Measurements from ENCODE around the gene RPS6KA2. TPM values are rescaled to one million over a fixed set of nuclear protein-coding genes. Genes with fewer than 3 reads are reported as not detected.

Gene RPS6KA2
- total and polyA plus RNA-seq, 2 donors (not counting 1 experiment from before 2014, with no cell fraction given), result 2.2 to 16.0 TPM

DNA sequence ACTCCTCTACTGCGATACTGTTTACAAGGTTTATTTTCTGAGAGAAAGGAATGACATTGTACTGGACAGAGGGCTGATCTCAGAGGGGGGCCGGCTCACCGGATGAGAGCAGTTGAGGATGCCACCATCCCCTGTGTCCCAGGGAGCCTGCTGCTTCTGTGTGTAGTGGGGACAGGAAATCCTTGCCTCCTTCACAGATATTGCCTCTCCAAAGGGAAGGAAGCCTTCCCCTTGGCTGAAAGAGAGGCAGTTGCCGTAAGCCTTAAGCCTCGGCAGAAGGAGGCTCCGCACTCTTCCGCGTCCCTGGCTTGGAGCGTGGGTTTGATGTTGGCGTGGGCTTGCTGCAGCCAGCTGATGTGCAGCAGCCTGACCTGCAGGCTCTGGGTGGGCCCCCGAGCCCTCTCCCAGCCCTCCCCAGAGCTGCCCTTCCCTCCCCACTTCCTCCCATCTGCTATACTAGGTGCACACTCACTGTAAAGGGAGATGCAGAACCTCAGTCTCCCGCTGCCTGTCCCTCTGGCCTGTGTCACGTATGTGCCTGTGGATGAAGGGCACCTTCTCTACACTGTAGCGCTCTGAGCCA, 45.7 kb upstream of the RPS6KA2 start:
- no peak for DNase-seq
- Histone ChIP-seq H3K9ac (ENCODE audit: low read length) (no peak overlapping the region), H3K4me2 (replicated peaks; ENCODE audit: low read depth, low read length, poor library complexity, severe bottlenecking) (no peak overlapping the region), H3K79me2 (ENCODE audit: control insufficient read depth, insufficient read depth, low read length) (no peaks in the 10 kb centered on the region), H3K4me1 (ENCODE audit: control insufficient read depth in 2 of 2, insufficient read depth in 2 of 2, low read length in 2 of 2) (peaks cover 0 to 12% of the 10 kb centered on the region in 2 donors), H3K27me3 (replicated peaks in 1 of 4; ENCODE audit: control extremely low read depth in 1 of 4, control insufficient read depth in 3 of 4, insufficient read depth in 4 of 4, low read length in 3 of 4) (peaks cover 0 to 39% (median 11%) of the 10 kb centered on the region in 4 experiments), H3K27ac (ENCODE audit: low read length in 2 of 2) (no peak overlapping the region), H3K4me3 (ENCODE audit: control extremely low read depth in 1 of 5, extremely low read depth in 1 of 5, insufficient read depth in 1 of 5, low read depth in 2 of 5, low read length in 4 of 5) (no peak overlapping the region), H3K9me3 (ENCODE audit: control extremely low read depth in 1 of 3, control insufficient read depth in 2 of 3, insufficient read depth in 1 of 3, low read length in 2 of 3) (peaks cover 0 to 6% (median 0%) of the 10 kb centered on the region in 3 donors), H3K36me3 (replicated peaks in 1 of 2; ENCODE audit: control extremely low read depth in 1 of 2, control insufficient read depth in 1 of 2, extremely low read depth in 1 of 2, insufficient read depth in 2 of 2, low read length in 1 of 2) (no peaks in the 10 kb centered on the region), H4K20me1 (ENCODE audit: control insufficient read depth, insufficient read depth, low read length, poor library complexity, severe bottlenecking) (no peaks in the 10 kb centered on the region), H2AFZ (ENCODE audit: insufficient read depth, low read depth, low read length, poor library complexity, severe bottlenecking) (no peak overlapping the region)
- ATAC-seq (ENCODE audit: low read depth), result no peak
- H3K9me3 Mint-ChIP-seq (ENCODE audit: insufficient read depth), result no peaks in the 10 kb centered on the region
- no peak overlapping the region for H3K27ac Mint-ChIP-seq
- POLR2A ChIA-PET, result no interaction called here
- CTCF ChIA-PET, result no interaction called here
- intact Hi-C loops (cut with micrococcal nuclease), result no loop called here
- TF ChIP-seq CTCF (IDR thresholded peaks at IDR 0.05) (no peak), EZH2 (IDR thresholded peaks at IDR 0.05; ENCODE audit: borderline replicate concordance, insufficient read depth, low read depth, low read length, poor library complexity, severe bottlenecking) (no peak)
- 30% methylated on average over 10 of the region's 14 CpGs for WGBS (ENCODE audit: insufficient coverage)
- H3K27me3 Mint-ChIP-seq, result peaks cover 38% of the 10 kb centered on the region
- peaks cover 16% of the 10 kb centered on the region for H3K4me1 Mint-ChIP-seq
- no peak overlapping the region for H3K4me3 Mint-ChIP-seq

DNA sequence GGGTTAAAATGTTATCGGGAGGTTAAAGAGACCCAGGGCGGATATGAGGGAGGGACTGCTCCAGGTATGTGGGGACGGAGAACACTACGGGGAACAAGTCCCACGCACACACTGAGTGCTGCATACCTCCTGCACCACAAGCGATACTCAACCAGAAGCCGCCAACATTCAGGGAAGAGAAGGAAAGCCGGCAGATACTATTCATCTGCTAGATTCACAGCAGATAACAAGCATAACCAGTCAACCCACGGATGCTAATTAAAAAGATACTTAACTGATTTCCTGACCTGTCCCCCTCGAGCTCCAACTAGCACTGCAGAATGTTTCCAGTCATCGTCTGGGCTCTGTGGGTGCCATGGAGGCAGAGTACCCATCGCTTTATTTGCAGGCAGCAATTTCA, 45.1 kb upstream of the RPS6KA2 start:
- CTCF ChIA-PET, result no interaction called here
- intact Hi-C loops (cut with micrococcal nuclease), result no loop called here
- Mint-ChIP-seq H3K4me1 (peaks cover 16% of the 10 kb centered on the region), H3K4me3 (no peak overlapping the region), H3K27me3 (peaks cover 43% of the 10 kb centered on the region), H3K9me3 (ENCODE audit: insufficient read depth) (no peaks in the 10 kb centered on the region), H3K27ac (no peak overlapping the region)
- DNase-seq (no peak), ATAC-seq (ENCODE audit: low read depth) (no peak)
- no peaks in the 10 kb centered on the region for H3K36me3 ChIP-seq (replicated peaks in 1 of 2; ENCODE audit: control extremely low read depth in 1 of 2, control insufficient read depth in 1 of 2, extremely low read depth in 1 of 2, insufficient read depth in 2 of 2, low read length in 1 of 2)
- H2AFZ ChIP-seq (ENCODE audit: insufficient read depth, low read depth, low read length, poor library complexity, severe bottlenecking), result no peak overlapping the region
- POLR2A ChIA-PET, result no interaction called here
- H3K9me3 ChIP-seq (ENCODE audit: control extremely low read depth in 1 of 3, control insufficient read depth in 2 of 3, insufficient read depth in 1 of 3, low read length in 2 of 3), result peaks cover 0 to 6% (median 0%) of the 10 kb centered on the region in 3 donors
- no peak overlapping the region for H3K4me2 ChIP-seq (replicated peaks; ENCODE audit: low read depth, low read length, poor library complexity, severe bottlenecking)
- no peak overlapping the region for H3K4me3 ChIP-seq (ENCODE audit: control extremely low read depth in 1 of 5, extremely low read depth in 1 of 5, insufficient read depth in 1 of 5, low read depth in 2 of 5, low read length in 4 of 5)
- TF ChIP-seq EZH2 (IDR thresholded peaks at IDR 0.05; ENCODE audit: borderline replicate concordance, insufficient read depth, low read depth, low read length, poor library complexity, severe bottlenecking) (no peak), CTCF (IDR thresholded peaks at IDR 0.05) (no peak)
- H3K27me3 ChIP-seq (replicated peaks in 1 of 4; ENCODE audit: control extremely low read depth in 1 of 4, control insufficient read depth in 3 of 4, insufficient read depth in 4 of 4, low read length in 3 of 4), result peaks cover 0 to 39% (median 11%) of the 10 kb centered on the region in 4 experiments
- H3K4me1 ChIP-seq (ENCODE audit: control insufficient read depth in 2 of 2, insufficient read depth in 2 of 2, low read length in 2 of 2), result peaks cover 0 to 12% of the 10 kb centered on the region in 2 donors
- H3K27ac ChIP-seq (ENCODE audit: low read length in 2 of 2), result no peak overlapping the region
- no peaks in the 10 kb centered on the region for H3K79me2 ChIP-seq (ENCODE audit: control insufficient read depth, insufficient read depth, low read length)
- WGBS (ENCODE audit: insufficient coverage), result 47% methylated on average over 12 of the region's 12 CpGs
- H3K9ac ChIP-seq (ENCODE audit: low read length), result no peak overlapping the region
- H4K20me1 ChIP-seq (ENCODE audit: control insufficient read depth, insufficient read depth, low read length, poor library complexity, severe bottlenecking), result no peaks in the 10 kb centered on the region

Data from B cell (primary cell).